Measurements from ENCODE around the gene UROC1. TPM values are rescaled to one million over a fixed set of nuclear protein-coding genes. Genes with fewer than 3 reads are reported as not detected.

Gene UROC1
- total RNA-seq, 1 experiment from 2014 or later = not detected

DNA sequence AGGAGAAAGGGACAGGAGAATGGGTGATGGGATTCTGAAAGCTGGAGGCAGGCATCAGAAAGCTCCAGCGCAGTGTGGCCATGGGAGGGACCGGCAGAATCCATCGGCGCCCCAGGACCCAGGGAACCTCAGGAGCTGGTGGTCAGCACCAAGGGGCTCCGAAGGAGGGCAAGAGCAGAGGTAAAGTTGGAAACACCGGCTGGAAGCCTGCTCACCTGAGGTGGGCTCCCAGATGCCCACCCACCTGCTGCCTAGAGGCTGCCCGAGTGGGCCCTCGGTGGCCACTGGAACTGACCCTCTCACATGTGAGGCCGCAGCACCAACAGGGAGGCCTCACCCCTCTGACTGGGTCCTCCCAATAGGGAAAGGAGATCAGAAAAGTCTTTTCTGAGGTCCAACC lies 31.6 kb downstream of the UROC1 start:
- no peaks in the 10 kb centered on the region for H3K36me3 ChIP-seq (ENCODE audit: insufficient read depth, low read length, poor library complexity, severe bottlenecking)
- BruUV-seq (replicated peaks) = no TSS peak
- no peaks in the 10 kb centered on the region for H3K9me3 ChIP-seq (ENCODE audit: low read depth, low read length, poor library complexity, severe bottlenecking)
- TF ChIP-seq EZH2 (IDR thresholded peaks at IDR 0.05; ENCODE audit: borderline replicate concordance, low read depth, low read length, poor library complexity, severe bottlenecking) = no peak
- TF ChIP-seq, protein P1, sequence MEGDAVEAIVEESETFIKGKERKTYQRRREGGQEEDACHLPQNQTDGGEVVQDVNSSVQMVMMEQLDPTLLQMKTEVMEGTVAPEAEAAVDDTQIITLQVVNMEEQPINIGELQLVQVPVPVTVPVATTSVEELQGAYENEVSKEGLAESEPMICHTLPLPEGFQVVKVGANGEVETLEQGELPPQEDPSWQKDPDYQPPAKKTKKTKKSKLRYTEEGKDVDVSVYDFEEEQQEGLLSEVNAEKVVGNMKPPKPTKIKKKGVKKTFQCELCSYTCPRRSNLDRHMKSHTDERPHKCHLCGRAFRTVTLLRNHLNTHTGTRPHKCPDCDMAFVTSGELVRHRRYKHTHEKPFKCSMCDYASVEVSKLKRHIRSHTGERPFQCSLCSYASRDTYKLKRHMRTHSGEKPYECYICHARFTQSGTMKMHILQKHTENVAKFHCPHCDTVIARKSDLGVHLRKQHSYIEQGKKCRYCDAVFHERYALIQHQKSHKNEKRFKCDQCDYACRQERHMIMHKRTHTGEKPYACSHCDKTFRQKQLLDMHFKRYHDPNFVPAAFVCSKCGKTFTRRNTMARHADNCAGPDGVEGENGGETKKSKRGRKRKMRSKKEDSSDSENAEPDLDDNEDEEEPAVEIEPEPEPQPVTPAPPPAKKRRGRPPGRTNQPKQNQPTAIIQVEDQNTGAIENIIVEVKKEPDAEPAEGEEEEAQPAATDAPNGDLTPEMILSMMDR (conservative IDR thresholded peaks at IDR 0.05; ENCODE audit: low read depth, low read length) = no peak
- H3K4me1 ChIP-seq (ENCODE audit: insufficient read depth, low read length, poor library complexity, severe bottlenecking) = peaks cover 6% of the 10 kb centered on the region
- CTCF ChIA-PET = no interaction called here
- no peaks in the 10 kb centered on the region for H3K27me3 ChIP-seq (replicated peaks; ENCODE audit: insufficient read depth, low read depth, low read length, poor library complexity)
- intact Hi-C loops (cut with micrococcal nuclease; ENCODE audit: unreplicated experiment) = no loop called here
- POLR2A ChIA-PET (ENCODE audit: low non-redundant PET) = no interaction called here
- no peak for DNase-seq (ENCODE audit: low spot score)
- H3K27ac ChIP-seq (ENCODE audit: low read depth, low read length, poor library complexity, severe bottlenecking) = no peak overlapping the region
- H3K4me3 ChIP-seq (ENCODE audit: low read depth, low read length, poor library complexity, severe bottlenecking) = no peak overlapping the region

GRCh38 chr3:126485176-126485897 lies 32.2 kb downstream of the UROC1 start:
- TF ChIP-seq, protein P1 (conservative IDR thresholded peaks at IDR 0.05; ENCODE audit: low read depth, low read length) = no peak
- TF ChIP-seq EZH2 (IDR thresholded peaks at IDR 0.05; ENCODE audit: borderline replicate concordance, low read depth, low read length, poor library complexity, severe bottlenecking) = no peak
- H3K4me3 ChIP-seq (ENCODE audit: low read depth, low read length, poor library complexity, severe bottlenecking) = no peak overlapping the region
- POLR2A ChIA-PET (ENCODE audit: low non-redundant PET) = no interaction called here
- no peaks in the 10 kb centered on the region for H3K27me3 ChIP-seq (replicated peaks; ENCODE audit: insufficient read depth, low read depth, low read length, poor library complexity)
- H3K9me3 ChIP-seq (ENCODE audit: low read depth, low read length, poor library complexity, severe bottlenecking) = no peaks in the 10 kb centered on the region
- BruUV-seq (replicated peaks) = no TSS peak
- H3K36me3 ChIP-seq (ENCODE audit: insufficient read depth, low read length, poor library complexity, severe bottlenecking) = no peaks in the 10 kb centered on the region
- CTCF ChIA-PET = no interaction called here
- DNase-seq (ENCODE audit: low spot score) = no peak
- peaks cover 6% of the 10 kb centered on the region for H3K4me1 ChIP-seq (ENCODE audit: insufficient read depth, low read length, poor library complexity, severe bottlenecking)
- intact Hi-C loops (cut with micrococcal nuclease; ENCODE audit: unreplicated experiment) = no loop called here
- no peak overlapping the region for H3K27ac ChIP-seq (ENCODE audit: low read depth, low read length, poor library complexity, severe bottlenecking)

DNA sequence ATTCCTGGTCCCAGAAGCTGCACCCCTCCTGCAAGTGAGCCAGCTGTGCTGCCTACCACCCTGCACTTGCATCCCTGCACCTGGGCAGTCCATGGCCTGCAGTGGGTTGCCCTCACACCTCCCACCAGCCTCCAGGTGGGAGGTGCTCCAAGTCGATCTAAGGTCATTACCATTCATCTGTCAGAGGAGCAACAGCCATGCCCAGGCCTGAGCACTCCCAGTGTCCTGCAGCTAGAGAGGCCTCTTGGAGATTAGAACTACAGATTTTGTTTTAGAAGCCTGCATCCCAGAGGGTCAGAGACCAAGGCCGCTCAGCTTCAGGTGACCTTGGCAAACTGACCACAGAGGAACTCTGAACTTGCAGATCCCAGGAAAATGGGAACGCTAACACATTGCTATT lies 32.9 kb downstream of the UROC1 start:
- H3K27ac ChIP-seq (ENCODE audit: low read depth, low read length, poor library complexity, severe bottlenecking) = no peak overlapping the region
- no TSS peak for BruUV-seq (replicated peaks)

More for the DNA sequence above, 32.9 kb downstream of the UROC1 start:
- ChIA-PET CTCF (no interaction called here), POLR2A (ENCODE audit: low non-redundant PET) (no interaction called here)
- Histone ChIP-seq H3K27me3 (replicated peaks; ENCODE audit: insufficient read depth, low read depth, low read length, poor library complexity) (no peaks in the 10 kb centered on the region), H3K9me3 (ENCODE audit: low read depth, low read length, poor library complexity, severe bottlenecking) (no peaks in the 10 kb centered on the region), H3K4me3 (ENCODE audit: low read depth, low read length, poor library complexity, severe bottlenecking) (no peak overlapping the region), H3K36me3 (ENCODE audit: insufficient read depth, low read length, poor library complexity, severe bottlenecking) (no peaks in the 10 kb centered on the region), H3K4me1 (ENCODE audit: insufficient read depth, low read length, poor library complexity, severe bottlenecking) (peaks cover 6% of the 10 kb centered on the region)
- TF ChIP-seq, protein P1 (conservative IDR thresholded peaks at IDR 0.05; ENCODE audit: low read depth, low read length) = no peak
- no peak for TF ChIP-seq EZH2 (IDR thresholded peaks at IDR 0.05; ENCODE audit: borderline replicate concordance, low read depth, low read length, poor library complexity, severe bottlenecking)
- intact Hi-C loops (cut with micrococcal nuclease; ENCODE audit: unreplicated experiment) = no loop called here
- no peak for DNase-seq (ENCODE audit: low spot score)
